GM18505 (cell line): ENCODE data around the gene TOLLIP.

ENCODE experiments used
- ATAC-seq: cut with Tn5 transposase; IDR thresholded peaks from one replicate; pipeline ENCODE4 v1.9.1; 2021; ENCODE audit not compliant: unreplicated experiment
- POLR2A ChIP-seq: IDR thresholded peaks from 4 replicates; pipeline ENCODE4 v1.6.1; 2011; ENCODE audit warnings: borderline replicate concordance; ENCODE audit not compliant: insufficient read depth, insufficient read length; ENCODE audit errors: extremely low read depth

Gene TOLLIP

DNA sequence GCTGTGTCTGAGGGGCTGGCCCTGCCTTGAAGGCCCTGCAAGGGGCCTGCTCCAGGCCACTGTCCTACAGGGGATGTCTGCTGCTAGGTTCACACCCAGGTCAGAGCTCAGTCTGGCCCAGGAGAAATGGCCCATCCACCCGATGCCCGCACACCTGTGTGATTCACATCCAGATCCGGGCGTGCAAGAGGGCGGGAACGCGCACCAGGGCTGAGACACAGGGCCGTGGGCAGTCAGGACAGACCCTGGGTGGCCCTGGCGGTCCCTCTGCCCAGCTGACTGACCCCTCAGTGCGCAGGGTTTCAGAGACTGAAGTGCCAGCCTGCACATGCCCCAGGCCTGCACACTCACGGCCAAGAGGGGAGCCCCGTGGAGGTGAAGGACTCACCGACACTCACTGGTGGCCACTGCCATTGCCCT lies 7.4 kb downstream of the TOLLIP start:
- no peak for ATAC-seq
- no peak for TF ChIP-seq POLR2A

GRCh38 chr11:1301220-1302000 lies 8.0 kb downstream of the TOLLIP start:
- no peak for ATAC-seq
- no peak for TF ChIP-seq POLR2A

GRCh38 chr11:1300569-1301187 lies 8.8 kb downstream of the TOLLIP start:
- no peak for TF ChIP-seq POLR2A
- no peak for ATAC-seq

GRCh38 chr11:1300121-1300520 lies 9.3 kb downstream of the TOLLIP start:
- TF ChIP-seq POLR2A = no peak

GRCh38 chr11:1299621-1300020 lies 9.8 kb downstream of the TOLLIP start:
- no peak for TF ChIP-seq POLR2A
- ATAC-seq = no peak

More at GRCh38 chr11:1300121-1300520, 9.3 kb downstream of the TOLLIP start:
- no peak for ATAC-seq

- no peak for ATAC-seq
- TF ChIP-seq POLR2A = no peak
Measured at GRCh38 chr11:1298695-1299492, 10.5 kb downstream of the TOLLIP start.

- no peak for ATAC-seq
- no peak for TF ChIP-seq POLR2A
Measured at GRCh38 chr11:1297576-1298473, 11.6 kb downstream of the TOLLIP start.

DNA sequence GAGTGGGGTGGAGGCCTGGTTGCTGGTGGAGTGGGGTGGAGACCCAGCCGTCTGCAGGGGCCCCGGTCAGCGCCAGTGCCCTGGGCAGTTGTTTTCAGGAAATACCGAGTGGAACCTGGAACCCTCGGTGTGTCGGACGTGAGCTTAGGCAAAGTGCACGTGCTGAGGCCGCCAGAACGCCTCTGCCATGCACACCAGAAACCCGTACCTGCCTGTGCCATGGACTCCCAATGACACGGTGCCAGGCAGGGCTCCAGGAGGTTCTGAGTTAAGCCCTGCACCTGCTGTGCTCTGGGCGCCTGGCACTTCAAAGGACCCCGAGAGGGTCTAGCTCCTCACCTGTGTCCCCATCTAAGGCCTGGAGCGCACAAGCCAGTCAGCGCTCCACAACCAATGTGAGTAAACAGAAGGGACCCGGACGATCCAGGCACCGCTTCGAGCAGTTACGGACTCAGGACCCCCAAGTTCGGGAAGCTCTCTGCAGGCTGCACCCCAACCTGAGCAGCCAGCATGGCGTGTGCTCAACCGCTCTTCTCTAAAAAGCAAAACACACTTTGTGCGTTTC lies 12.3 kb downstream of the TOLLIP start:
- no peak for ATAC-seq

GRCh38 chr11:1296287-1296686 lies 13.1 kb downstream of the TOLLIP start:
- no peak for ATAC-seq
- TF ChIP-seq POLR2A = no peak

More for the DNA sequence above, 12.3 kb downstream of the TOLLIP start:
- TF ChIP-seq POLR2A = no peak

DNA sequence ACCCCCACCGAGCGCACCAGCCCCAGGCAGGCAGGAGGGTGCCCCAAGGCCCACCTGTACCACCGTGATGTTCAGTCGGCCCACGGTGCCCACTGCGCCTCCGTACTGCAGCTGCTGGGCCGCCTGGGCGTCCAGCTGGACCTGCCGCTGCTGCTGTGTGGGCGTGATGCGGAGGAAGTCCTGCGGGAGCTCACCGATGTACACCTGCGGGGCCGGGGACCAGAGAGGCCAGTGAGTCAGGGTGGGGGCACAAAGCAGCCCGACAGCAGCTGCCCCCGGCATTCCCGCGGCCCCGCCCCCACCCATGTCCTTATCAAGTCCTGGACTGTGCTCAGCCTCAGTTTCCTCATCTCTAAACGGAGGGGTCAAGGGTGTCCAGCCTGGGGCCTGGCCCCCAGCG lies 13.8 kb downstream of the TOLLIP start:
- ATAC-seq = no peak
- no peak for TF ChIP-seq POLR2A

- TF ChIP-seq POLR2A = no peak
- ATAC-seq = no peak
Measured at GRCh38 chr11:1295086-1295485, 14.3 kb downstream of the TOLLIP start.

- no peak for TF ChIP-seq POLR2A
- ATAC-seq = no peak
Measured at GRCh38 chr11:1293619-1294015, 15.8 kb downstream of the TOLLIP start.
